NCI-H526 (cell line): ENCODE data around the gene PHC2.
"Not testable (repeated sequence)": the region's sequence is repeated elsewhere in the genome, so short reads cannot be mapped to it uniquely, and the experiment has no call there.

Source experiments
- DNase-seq, 2 experiments: peaks; one replicate each; lab custom pipeline; 2025; lab: John Stamatoyannopoulos, UW

The PHC2 gene

GRCh38 chr1:33310702-33311101 is 120.2 kb downstream of the PHC2 start:
- DNase-seq, result no peak

- DNase-seq, result not testable (repeated sequence)
Observed at GRCh38 chr1:33309351-33309750, 121.5 kb downstream of the PHC2 start.

GRCh38 chr1:33307494-33307864 is 123.4 kb downstream of the PHC2 start:
- DNase-seq, result no peak

GRCh38 chr1:33306653-33307493 is 124.0 kb downstream of the PHC2 start:
- no peak for DNase-seq

GRCh38 chr1:33305816-33306652 is 124.9 kb downstream of the PHC2 start:
- no peak for DNase-seq

GRCh38 chr1:33305016-33305415 is 125.9 kb downstream of the PHC2 start:
- DNase-seq, result no peak

- DNase-seq, result no peak
Observed at GRCh38 chr1:33302325-33302724, 128.6 kb downstream of the PHC2 start.

- no peak for DNase-seq
Observed at GRCh38 chr1:33301273-33301984, 129.5 kb downstream of the PHC2 start.

GRCh38 chr1:33300673-33301072 is 130.2 kb downstream of the PHC2 start:
- DNase-seq, result no peak

- DNase-seq, result no peak
Observed at GRCh38 chr1:33299461-33300155, 131.3 kb downstream of the PHC2 start.

GRCh38 chr1:33298623-33299277 is 132.1 kb downstream of the PHC2 start:
- DNase-seq, result peak; percentile 28 to 67

GRCh38 chr1:33297911-33298622 is 132.8 kb downstream of the PHC2 start:
- DNase-seq, result no peak

GRCh38 chr1:33296824-33297223 is 134.1 kb downstream of the PHC2 start:
- DNase-seq, result no peak

- DNase-seq, result no peak
Observed at GRCh38 chr1:33296082-33296458, 134.8 kb downstream of the PHC2 start.

- peak; percentile 46 to 90 for DNase-seq
Observed at GRCh38 chr1:33295450-33296081, 135.3 kb downstream of the PHC2 start.

GRCh38 chr1:33295023-33295422 is 135.9 kb downstream of the PHC2 start:
- DNase-seq, result peak in 1 of 2 experiments; percentile 20

- DNase-seq, result no peak
Observed at GRCh38 chr1:33294071-33295010, 136.6 kb downstream of the PHC2 start.

GRCh38 chr1:33292726-33293340 is 138.1 kb downstream of the PHC2 start:
- no peak for DNase-seq

- DNase-seq, result not testable (repeated sequence)
Observed at GRCh38 chr1:33290615-33291014, 140.3 kb downstream of the PHC2 start.
